ENCODE results near the gene ADAMTS14.
"Not testable (repeated sequence)": the region's sequence is repeated elsewhere in the genome, so short reads cannot be mapped to it uniquely, and the experiment has no call there.

Gene ADAMTS14

GRCh38 chr10:70672165-70673042, at the start of gene ADAMTS14:
ADAMTS14 (plus strand) TSS chr10:70672506; CDS start chr10:70672803, 297 bp downstream.
- in situ Hi-C loops (cut with MboI; ENCODE audit: low sequenced_read_pairs), result no loop called here

GRCh38 chr10:70622541-70622940, 49.8 kb upstream of the ADAMTS14 start:
- in situ Hi-C loops (cut with MboI; ENCODE audit: low sequenced_read_pairs), result no loop called here

- in situ Hi-C loops (cut with MboI; ENCODE audit: low sequenced_read_pairs), result no loop called here
These were observed 49.1 kb upstream of the ADAMTS14 start for GRCh38 chr10:70622981-70623844.

GRCh38 chr10:70626056-70626455, 46.2 kb upstream of the ADAMTS14 start:
- in situ Hi-C loops (cut with MboI; ENCODE audit: low sequenced_read_pairs), result no loop called here

GRCh38 chr10:70629338-70629737, 43.0 kb upstream of the ADAMTS14 start:
- in situ Hi-C loops (cut with MboI; ENCODE audit: low sequenced_read_pairs), result no loop called here

GRCh38 chr10:70631735-70632134, 40.6 kb upstream of the ADAMTS14 start:
- in situ Hi-C loops (cut with MboI; ENCODE audit: low sequenced_read_pairs), result not testable (repeated sequence)

- in situ Hi-C loops (cut with MboI; ENCODE audit: low sequenced_read_pairs), result no loop called here
These were observed 38.3 kb upstream of the ADAMTS14 start for GRCh38 chr10:70634011-70634410.

- in situ Hi-C loops (cut with MboI; ENCODE audit: low sequenced_read_pairs), result not testable (repeated sequence)
These were observed 37.8 kb upstream of the ADAMTS14 start for GRCh38 chr10:70634515-70634914.

- in situ Hi-C loops (cut with MboI; ENCODE audit: low sequenced_read_pairs), result not testable (repeated sequence)
These were observed 32.5 kb upstream of the ADAMTS14 start for GRCh38 chr10:70639640-70640383.

GRCh38 chr10:70643272-70643671, 29.0 kb upstream of the ADAMTS14 start:
- in situ Hi-C loops (cut with MboI; ENCODE audit: low sequenced_read_pairs), result not testable (repeated sequence)

- in situ Hi-C loops (cut with MboI; ENCODE audit: low sequenced_read_pairs), result not testable (repeated sequence)
These were observed 27.3 kb upstream of the ADAMTS14 start for GRCh38 chr10:70644959-70645358.

- in situ Hi-C loops (cut with MboI; ENCODE audit: low sequenced_read_pairs), result no loop called here
These were observed 25.2 kb upstream of the ADAMTS14 start for GRCh38 chr10:70647086-70647485.

- in situ Hi-C loops (cut with MboI; ENCODE audit: low sequenced_read_pairs), result no loop called here
These were observed 23.9 kb upstream of the ADAMTS14 start for GRCh38 chr10:70648427-70648826.

- in situ Hi-C loops (cut with MboI; ENCODE audit: low sequenced_read_pairs), result no loop called here
These were observed 22.8 kb upstream of the ADAMTS14 start for GRCh38 chr10:70649526-70649925.

GRCh38 chr10:70650104-70650503, 22.2 kb upstream of the ADAMTS14 start:
- in situ Hi-C loops (cut with MboI; ENCODE audit: low sequenced_read_pairs), result no loop called here

GRCh38 chr10:70650718-70651117, 21.6 kb upstream of the ADAMTS14 start:
- in situ Hi-C loops (cut with MboI; ENCODE audit: low sequenced_read_pairs), result no loop called here

- in situ Hi-C loops (cut with MboI; ENCODE audit: low sequenced_read_pairs), result no loop called here
These were observed 20.6 kb upstream of the ADAMTS14 start for GRCh38 chr10:70651661-70652060.

- in situ Hi-C loops (cut with MboI; ENCODE audit: low sequenced_read_pairs), result no loop called here
These were observed 19.3 kb upstream of the ADAMTS14 start for GRCh38 chr10:70652761-70653657.

- in situ Hi-C loops (cut with MboI; ENCODE audit: low sequenced_read_pairs), result no loop called here
These were observed 17.0 kb upstream of the ADAMTS14 start for GRCh38 chr10:70655316-70655715.

GRCh38 chr10:70656489-70656888, 15.8 kb upstream of the ADAMTS14 start:
- in situ Hi-C loops (cut with MboI; ENCODE audit: low sequenced_read_pairs), result no loop called here
